ENCODE measurements around the gene PKN2.

The PKN2 gene

GRCh38 chr1:88783145-88783544 is 99.1 kb downstream of the PKN2 start:
- in situ Hi-C loops (cut with HindIII; ENCODE audit: low sequenced_read_pairs), result no loop called here
- TF ChIP-seq CTCF (IDR thresholded peaks at IDR 0.05; ENCODE audit: low read depth, low read length, missing control alignments), result no peak
- H3K4me3 ChIP-seq (ENCODE audit: low read depth, low read length), result no peak overlapping the region
- no peak for DNase-seq (ENCODE audit: low read depth)

GRCh38 chr1:88784551-88784950 is 100.5 kb downstream of the PKN2 start:
- no peak for TF ChIP-seq CTCF (IDR thresholded peaks at IDR 0.05; ENCODE audit: low read depth, low read length, missing control alignments)
- no peak for DNase-seq (ENCODE audit: low read depth)
- H3K4me3 ChIP-seq (ENCODE audit: low read depth, low read length), result no peak overlapping the region
- in situ Hi-C loops (cut with HindIII; ENCODE audit: low sequenced_read_pairs), result no loop called here

- no peak for TF ChIP-seq CTCF (IDR thresholded peaks at IDR 0.05; ENCODE audit: low read depth, low read length, missing control alignments)
- no peak for DNase-seq (ENCODE audit: low read depth)
- in situ Hi-C loops (cut with HindIII; ENCODE audit: low sequenced_read_pairs), result no loop called here
- H3K4me3 ChIP-seq (ENCODE audit: low read depth, low read length), result no peak overlapping the region
Measured at GRCh38 chr1:88787023-88787903, 103.2 kb downstream of the PKN2 start.

GRCh38 chr1:88791192-88791591 is 107.1 kb downstream of the PKN2 start:
- no peak overlapping the region for H3K4me3 ChIP-seq (ENCODE audit: low read depth, low read length)
- no peak for DNase-seq (ENCODE audit: low read depth)
- no peak for TF ChIP-seq CTCF (IDR thresholded peaks at IDR 0.05; ENCODE audit: low read depth, low read length, missing control alignments)
- in situ Hi-C loops (cut with HindIII; ENCODE audit: low sequenced_read_pairs), result no loop called here

GRCh38 chr1:88799491-88799890 is 115.4 kb downstream of the PKN2 start:
- in situ Hi-C loops (cut with HindIII; ENCODE audit: low sequenced_read_pairs), result no loop called here
- H3K4me3 ChIP-seq (ENCODE audit: low read depth, low read length), result no peak overlapping the region
- DNase-seq (ENCODE audit: low read depth), result no peak
- no peak for TF ChIP-seq CTCF (IDR thresholded peaks at IDR 0.05; ENCODE audit: low read depth, low read length, missing control alignments)

GRCh38 chr1:88800382-88801051 is 116.4 kb downstream of the PKN2 start:
- in situ Hi-C loops (cut with HindIII; ENCODE audit: low sequenced_read_pairs), result no loop called here
- DNase-seq (ENCODE audit: low read depth), result peak; percentile 11
- H3K4me3 ChIP-seq (ENCODE audit: low read depth, low read length), result no peak overlapping the region
- TF ChIP-seq CTCF (IDR thresholded peaks at IDR 0.05; ENCODE audit: low read depth, low read length, missing control alignments), result peak; percentile 60
